Immature natural killer cell (primary cell): ENCODE data around the gene FARP1. TPM values are rescaled to one million over a fixed set of nuclear protein-coding genes. Genes with fewer than 3 reads are reported as not detected.

Experiments
- DNase-seq, 3 donors: peaks; one replicate each; pipeline ENCODE4 v3.0.0; 2022; ENCODE audit warnings: mixed read lengths in 1 of 3
- H3K27ac Mint-ChIP-seq, 6 donors: one replicate each; pipeline ENCODE4 v1.8.0; 2020; ENCODE audit warnings: mixed read lengths in 6 of 6, mild to moderate bottlenecking in 5 of 6, inconsistent platforms in 4 of 6, moderate library complexity in 3 of 6
- H3K27me3 Mint-ChIP-seq, 3 donors: one replicate each; pipeline ENCODE4 v1.8.0; 2020 to 2021; ENCODE audit warnings: low read depth in 3 of 3, mild to moderate bottlenecking in 3 of 3, mixed read lengths in 3 of 3, moderate library complexity in 3 of 3, inconsistent platforms in 1 of 3
- H3K36me3 Mint-ChIP-seq, 3 donors: one replicate each; pipeline ENCODE4 v1.8.0; 2020; ENCODE audit warnings: mixed read lengths in 3 of 3, inconsistent platforms in 2 of 3, mild to moderate bottlenecking in 2 of 3
- H3K4me1 Mint-ChIP-seq, 2 donors: one replicate each; pipeline ENCODE4 v1.8.0; 2020; ENCODE audit warnings: inconsistent platforms in 2 of 2, mild to moderate bottlenecking in 2 of 2, mixed read lengths in 2 of 2, moderate library complexity in 1 of 2
- H3K4me3 Mint-ChIP-seq, 5 donors: one replicate each; pipeline ENCODE4 v1.8.0; 2020; ENCODE audit warnings: mild to moderate bottlenecking in 5 of 5, mixed read lengths in 5 of 5, inconsistent platforms in 3 of 5, moderate library complexity in 3 of 5
- H3K9me3 Mint-ChIP-seq, 6 donors: one replicate each; pipeline ENCODE4 v1.8.0; 2020; ENCODE audit warnings: mild to moderate bottlenecking in 6 of 6, mixed read lengths in 6 of 6, inconsistent platforms in 4 of 6, moderate library complexity in 3 of 6
- polyA plus RNA-seq, 3 donors: library from polyadenylated mRNA; unstranded; fragments of 300-500 nt; fragmentation: Illumina TruSeq; gene quantifications; one replicate each; pipeline ENCODE4 v1.2.3, GENCODE V29; 2021

FARP1 gene
- polyA plus RNA-seq, 3 donors from 2014 or later: 0.09 to 0.72 (median 0.22) TPM

DNA sequence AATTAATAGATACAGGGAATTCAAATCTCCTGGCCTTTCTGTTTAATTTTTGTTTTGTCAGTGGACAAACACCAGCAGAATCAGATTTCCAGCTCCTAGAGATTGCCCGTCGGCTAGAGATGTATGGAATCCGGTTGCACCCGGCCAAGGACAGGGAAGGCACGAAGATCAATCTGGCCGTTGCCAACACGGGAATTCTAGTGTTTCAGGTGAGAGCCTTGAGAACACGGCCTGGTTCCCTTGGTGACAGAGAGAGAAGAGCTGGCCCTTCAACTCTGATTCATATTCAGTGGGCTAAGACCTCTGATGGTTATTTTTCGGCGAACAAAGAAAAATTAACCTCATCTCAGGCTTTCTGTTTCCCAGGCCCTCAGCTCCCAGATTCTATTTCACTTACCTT, 242.7 kb downstream of the FARP1 start:
- Mint-ChIP-seq H3K27ac (no peak overlapping the region), H3K36me3 (no peaks in the 10 kb centered on the region), H3K9me3 (no peaks in the 10 kb centered on the region), H3K4me1 (no peaks in the 10 kb centered on the region), H3K4me3 (no peak overlapping the region), H3K27me3 (peaks cover 3 to 14% (median 4%) of the 10 kb centered on the region in 3 donors)
- DNase-seq: no peak

- Mint-ChIP-seq H3K27ac (no peak overlapping the region), H3K4me1 (no peaks in the 10 kb centered on the region), H3K9me3 (no peaks in the 10 kb centered on the region), H3K36me3 (no peaks in the 10 kb centered on the region), H3K4me3 (no peak overlapping the region), H3K27me3 (peaks cover 3 to 16% (median 4%) of the 10 kb centered on the region in 3 donors)
- no peak for DNase-seq
Observed at GRCh38 chr13:98386637-98387036, 243.7 kb downstream of the FARP1 start.

DNA sequence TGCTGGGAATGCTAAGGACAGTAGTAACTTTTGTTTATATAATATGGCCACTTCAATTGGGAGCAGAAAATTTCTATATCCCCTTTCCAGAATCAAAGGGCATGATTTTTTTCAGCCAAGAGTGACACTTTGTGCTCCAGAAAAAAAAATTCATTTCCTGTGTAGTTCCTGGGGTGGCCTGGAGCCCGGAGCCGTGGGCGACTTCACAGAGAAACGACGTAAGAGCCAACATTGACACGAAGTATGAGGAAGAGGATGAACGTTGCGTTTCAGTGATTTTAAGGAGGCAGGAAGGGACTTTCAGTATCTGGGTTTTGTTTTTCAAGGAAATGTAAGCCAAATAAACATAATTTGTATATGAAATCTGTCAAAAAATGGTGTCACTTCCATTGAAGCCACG, 246.4 kb downstream of the FARP1 start:
- Mint-ChIP-seq H3K27me3 (peaks cover 2 to 15% (median 3%) of the 10 kb centered on the region in 3 donors), H3K4me1 (no peaks in the 10 kb centered on the region), H3K27ac (no peak overlapping the region), H3K36me3 (no peaks in the 10 kb centered on the region), H3K4me3 (no peak overlapping the region), H3K9me3 (no peaks in the 10 kb centered on the region)
- no peak for DNase-seq

GRCh38 chr13:98390086-98390715, 247.3 kb downstream of the FARP1 start:
- DNase-seq: no peak
- Mint-ChIP-seq H3K27ac (no peak overlapping the region), H3K9me3 (peaks cover 0 to under 1% (median 0%) of the 10 kb centered on the region in 6 donors), H3K4me3 (no peak overlapping the region), H3K27me3 (peaks cover 0 to 11% (median 2%) of the 10 kb centered on the region in 3 donors), H3K36me3 (no peaks in the 10 kb centered on the region), H3K4me1 (no peaks in the 10 kb centered on the region)

DNA sequence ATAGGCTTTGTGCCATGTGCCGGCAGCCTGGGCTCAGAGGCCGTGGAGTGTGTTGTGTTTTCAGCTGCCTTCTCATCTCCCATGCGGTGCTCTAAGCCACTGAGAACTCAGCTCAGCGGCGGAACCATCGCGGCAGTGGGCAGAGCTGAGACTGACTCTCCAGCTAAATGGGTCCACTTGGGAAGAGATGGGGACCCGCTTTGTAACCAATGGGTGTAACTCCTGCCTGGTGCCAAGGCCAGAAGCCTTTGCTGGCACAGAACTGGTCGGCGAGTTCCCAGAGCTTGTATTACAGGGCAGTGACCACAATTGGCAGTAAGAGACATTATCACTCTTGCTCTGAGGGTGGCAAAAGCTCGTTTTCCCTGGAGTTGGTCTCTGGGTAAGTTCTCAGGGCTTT, 251.0 kb downstream of the FARP1 start:
- H3K27me3 Mint-ChIP-seq: peaks cover 0 to 6% (median 0%) of the 10 kb centered on the region in 3 donors
- H3K4me1 Mint-ChIP-seq: no peaks in the 10 kb centered on the region
- H3K4me3 Mint-ChIP-seq: no peak overlapping the region
- peaks cover 0 to 2% (median 0%) of the 10 kb centered on the region in 6 donors for H3K9me3 Mint-ChIP-seq
- no peak overlapping the region for H3K27ac Mint-ChIP-seq
- H3K36me3 Mint-ChIP-seq: no peaks in the 10 kb centered on the region
- DNase-seq: no peak

DNA sequence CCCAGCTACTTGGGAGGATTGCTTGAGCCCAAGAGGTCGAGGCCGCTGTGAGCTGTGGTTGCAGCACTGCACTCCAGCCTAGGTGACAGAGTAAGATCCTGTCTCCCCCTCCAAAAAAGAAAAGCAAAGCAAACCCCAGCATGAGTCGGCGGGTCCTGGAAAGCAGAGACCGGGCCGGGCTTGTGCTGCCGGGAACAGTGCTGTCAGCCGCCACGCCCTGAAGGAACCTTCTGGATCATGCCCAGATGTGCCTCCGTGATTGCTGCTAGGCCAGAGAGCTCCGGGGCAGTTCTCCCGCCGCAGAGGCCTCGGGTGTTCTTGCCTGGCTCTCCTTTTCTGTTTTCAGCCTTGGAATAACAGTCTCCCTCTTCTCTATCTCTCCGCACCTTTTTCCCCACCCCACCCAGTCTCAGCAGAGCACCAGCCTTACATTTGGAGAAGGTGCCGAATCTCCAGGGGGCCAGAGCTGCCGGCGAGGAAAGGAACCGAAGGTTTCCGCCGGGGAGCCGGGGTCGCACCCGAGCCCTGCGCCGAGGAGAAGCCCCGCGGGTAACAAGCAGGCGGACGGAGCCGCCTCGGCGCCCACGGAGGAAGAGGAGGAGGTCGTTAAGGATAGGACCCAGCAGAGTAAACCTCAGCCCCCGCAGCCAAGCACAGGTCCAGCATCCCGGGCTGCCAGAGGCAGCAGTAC, 252.1 kb downstream of the FARP1 start:
- Mint-ChIP-seq H3K36me3 (no peaks in the 10 kb centered on the region), H3K27ac (no peak overlapping the region), H3K9me3 (peaks cover 0 to 2% (median 0%) of the 10 kb centered on the region in 6 donors), H3K27me3 (peaks cover 0 to 6% (median 0%) of the 10 kb centered on the region in 3 donors), H3K4me3 (no peak overlapping the region), H3K4me1 (no peaks in the 10 kb centered on the region)
- DNase-seq: no peak

DNA sequence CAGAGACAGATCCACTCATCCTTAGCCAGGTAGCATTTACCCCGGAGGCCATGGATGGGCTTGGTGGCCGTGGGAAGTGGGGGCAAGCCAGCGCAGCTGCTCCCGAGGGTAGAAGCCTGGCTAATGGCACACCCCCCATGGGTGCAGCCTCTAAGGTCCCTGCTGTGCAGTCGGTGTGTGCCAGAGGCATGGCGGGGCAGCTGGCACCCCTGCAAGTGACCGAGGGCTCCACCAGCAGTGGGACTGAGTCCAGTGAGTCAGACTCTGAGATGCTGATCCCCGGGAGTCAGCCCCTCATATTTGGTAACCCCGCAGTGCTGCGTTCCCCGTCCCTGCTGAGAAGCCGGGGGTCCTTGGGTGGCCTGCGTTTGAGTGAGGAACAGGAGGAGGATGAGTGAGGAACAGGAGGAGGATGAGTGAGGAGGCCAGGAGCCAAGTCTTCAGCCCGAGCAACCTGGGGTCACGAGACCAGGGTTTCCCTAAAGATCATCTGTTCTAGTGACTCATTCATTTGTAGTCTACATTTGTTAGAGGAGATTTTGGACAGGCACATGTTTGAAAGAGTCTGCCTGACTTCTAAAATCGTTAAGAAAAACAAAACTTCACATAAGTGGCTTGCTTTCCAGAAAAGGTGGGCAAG, 253.3 kb downstream of the FARP1 start:
- H3K36me3 Mint-ChIP-seq: no peaks in the 10 kb centered on the region

GRCh38 chr13:98397221-98397620, 254.3 kb downstream of the FARP1 start:
- Mint-ChIP-seq H3K9me3 (peaks cover 0 to 2% (median 0%) of the 10 kb centered on the region in 6 donors), H3K4me1 (no peaks in the 10 kb centered on the region), H3K36me3 (no peaks in the 10 kb centered on the region), H3K27me3 (peaks cover 0 to 3% (median 0%) of the 10 kb centered on the region in 3 donors), H3K27ac (no peak overlapping the region), H3K4me3 (no peak overlapping the region)
- no peak for DNase-seq

More for the DNA sequence above, 253.3 kb downstream of the FARP1 start:
- Mint-ChIP-seq H3K27ac (no peak overlapping the region), H3K4me3 (no peak overlapping the region), H3K9me3 (peaks cover 0 to 2% (median 0%) of the 10 kb centered on the region in 6 donors), H3K27me3 (peaks cover 0 to 3% (median 0%) of the 10 kb centered on the region in 3 donors), H3K4me1 (no peaks in the 10 kb centered on the region)
- DNase-seq: no peak

GRCh38 chr13:98397861-98398260, 255.0 kb downstream of the FARP1 start:
- peaks cover 0 to 2% (median 0%) of the 10 kb centered on the region in 6 donors for H3K9me3 Mint-ChIP-seq
- no peaks in the 10 kb centered on the region for H3K4me1 Mint-ChIP-seq
- no peak overlapping the region for H3K4me3 Mint-ChIP-seq
- DNase-seq: no peak
- H3K27ac Mint-ChIP-seq: no peak overlapping the region
- H3K36me3 Mint-ChIP-seq: no peaks in the 10 kb centered on the region
- H3K27me3 Mint-ChIP-seq: peaks cover 0 to 2% (median 0%) of the 10 kb centered on the region in 3 donors

- no peak overlapping the region for H3K4me3 Mint-ChIP-seq
- H3K36me3 Mint-ChIP-seq: no peaks in the 10 kb centered on the region
- no peak for DNase-seq
- H3K27ac Mint-ChIP-seq: no peak overlapping the region
- H3K4me1 Mint-ChIP-seq: no peaks in the 10 kb centered on the region
- H3K27me3 Mint-ChIP-seq: peaks cover 0 to 2% (median 2%) of the 10 kb centered on the region in 3 donors
- peaks cover 0 to 2% (median 0%) of the 10 kb centered on the region in 6 donors for H3K9me3 Mint-ChIP-seq
Observed at GRCh38 chr13:98398581-98398980, 255.7 kb downstream of the FARP1 start.

GRCh38 chr13:98399756-98400155, 256.9 kb downstream of the FARP1 start:
- Mint-ChIP-seq H3K36me3 (no peaks in the 10 kb centered on the region), H3K4me1 (no peaks in the 10 kb centered on the region), H3K9me3 (peaks cover 0 to 2% (median 0%) of the 10 kb centered on the region in 6 donors), H3K4me3 (no peak overlapping the region), H3K27ac (no peak overlapping the region), H3K27me3 (peaks cover 2% of the 10 kb centered on the region in 3 donors)
- no peak for DNase-seq

- Mint-ChIP-seq H3K9me3 (no peaks in the 10 kb centered on the region), H3K27me3 (peaks cover 2 to 6% (median 3%) of the 10 kb centered on the region in 3 donors), H3K4me3 (no peak overlapping the region), H3K36me3 (no peaks in the 10 kb centered on the region), H3K27ac (no peak overlapping the region), H3K4me1 (no peaks in the 10 kb centered on the region)
- DNase-seq: no peak
Observed at GRCh38 chr13:98401934-98402333, 259.0 kb downstream of the FARP1 start.

- no peak for DNase-seq
- Mint-ChIP-seq H3K27me3 (peaks cover 2 to 6% (median 4%) of the 10 kb centered on the region in 3 donors), H3K4me1 (no peaks in the 10 kb centered on the region), H3K9me3 (no peaks in the 10 kb centered on the region), H3K4me3 (no peak overlapping the region), H3K36me3 (no peaks in the 10 kb centered on the region), H3K27ac (no peak overlapping the region)
Observed at GRCh38 chr13:98403076-98403475, 260.2 kb downstream of the FARP1 start.

GRCh38 chr13:98405107-98405571, 262.2 kb downstream of the FARP1 start:
- no peak for DNase-seq
- no peaks in the 10 kb centered on the region for H3K36me3 Mint-ChIP-seq
- H3K9me3 Mint-ChIP-seq: no peaks in the 10 kb centered on the region
- no peak overlapping the region for H3K27ac Mint-ChIP-seq
- peaks cover 4 to 9% (median 4%) of the 10 kb centered on the region in 3 donors for H3K27me3 Mint-ChIP-seq
- H3K4me3 Mint-ChIP-seq: no peak overlapping the region
- no peaks in the 10 kb centered on the region for H3K4me1 Mint-ChIP-seq
